GM21526 (cell line): ENCODE measurements around the gene ENTPD6.
"Not testable (repeated sequence)": the region's sequence is repeated elsewhere in the genome, so short reads cannot be mapped to it uniquely, and the experiment has no call there.

Experiments
- ATAC-seq: cut with Tn5 transposase; IDR thresholded peaks from one replicate; pipeline ENCODE4 v1.9.1; 2021; ENCODE audit warnings: moderate library complexity; ENCODE audit not compliant: unreplicated experiment, low FRiP score

Gene ENTPD6

GRCh38 chr20:25252686-25253421 lies 57.3 kb downstream of the ENTPD6 start:
- no peak for ATAC-seq

- no peak for ATAC-seq
Observed at GRCh38 chr20:25253606-25254275, 58.2 kb downstream of the ENTPD6 start.

GRCh38 chr20:25254571-25254970 lies 59.1 kb downstream of the ENTPD6 start:
- ATAC-seq, result no peak

GRCh38 chr20:25254986-25255680 lies 59.6 kb downstream of the ENTPD6 start:
- no peak for ATAC-seq

- ATAC-seq, result no peak
Observed at GRCh38 chr20:25256226-25256859, 60.8 kb downstream of the ENTPD6 start.

- no peak for ATAC-seq
Observed at GRCh38 chr20:25257130-25257529, 61.6 kb downstream of the ENTPD6 start.

GRCh38 chr20:25257756-25258475 lies 62.4 kb downstream of the ENTPD6 start:
- no peak for ATAC-seq

GRCh38 chr20:25258476-25258805 lies 62.9 kb downstream of the ENTPD6 start:
- ATAC-seq, result no peak

GRCh38 chr20:25258828-25259227 lies 63.3 kb downstream of the ENTPD6 start:
- no peak for ATAC-seq

- ATAC-seq, result no peak
Observed at GRCh38 chr20:25259358-25259757, 63.8 kb downstream of the ENTPD6 start.

GRCh38 chr20:25259788-25260254 lies 64.3 kb downstream of the ENTPD6 start:
- no peak for ATAC-seq

- ATAC-seq, result not testable (repeated sequence)
Observed at GRCh38 chr20:25260770-25261437, 65.4 kb downstream of the ENTPD6 start.

- no peak for ATAC-seq
Observed at GRCh38 chr20:25269057-25269832, 73.7 kb downstream of the ENTPD6 start.

GRCh38 chr20:25269833-25270170 lies 74.3 kb downstream of the ENTPD6 start:
- ATAC-seq, result no peak

GRCh38 chr20:25270829-25271251 lies 75.3 kb downstream of the ENTPD6 start:
- ATAC-seq, result no peak

GRCh38 chr20:25271486-25272222 lies 76.1 kb downstream of the ENTPD6 start:
- ATAC-seq, result no peak

GRCh38 chr20:25272223-25273000 lies 76.9 kb downstream of the ENTPD6 start:
- ATAC-seq, result no peak

- no peak for ATAC-seq
Observed at GRCh38 chr20:25273046-25273445, 77.5 kb downstream of the ENTPD6 start.
